Activated CD4-positive, alpha-beta T cell treated with anti-CD3 and anti-CD28 coated beads, Interleukin-2, amount 50 U/mL, for 16 hours (primary cell): ENCODE results near the gene CIART.
"Not testable (repeated sequence)": the region's sequence is repeated elsewhere in the genome, so short reads cannot be mapped to it uniquely, and the experiment has no call there.

ENCODE experiments used
- DNase-seq: peaks from one replicate; pipeline ENCODE4 v3.0.0-alpha.2; 2020

Gene CIART

DNA sequence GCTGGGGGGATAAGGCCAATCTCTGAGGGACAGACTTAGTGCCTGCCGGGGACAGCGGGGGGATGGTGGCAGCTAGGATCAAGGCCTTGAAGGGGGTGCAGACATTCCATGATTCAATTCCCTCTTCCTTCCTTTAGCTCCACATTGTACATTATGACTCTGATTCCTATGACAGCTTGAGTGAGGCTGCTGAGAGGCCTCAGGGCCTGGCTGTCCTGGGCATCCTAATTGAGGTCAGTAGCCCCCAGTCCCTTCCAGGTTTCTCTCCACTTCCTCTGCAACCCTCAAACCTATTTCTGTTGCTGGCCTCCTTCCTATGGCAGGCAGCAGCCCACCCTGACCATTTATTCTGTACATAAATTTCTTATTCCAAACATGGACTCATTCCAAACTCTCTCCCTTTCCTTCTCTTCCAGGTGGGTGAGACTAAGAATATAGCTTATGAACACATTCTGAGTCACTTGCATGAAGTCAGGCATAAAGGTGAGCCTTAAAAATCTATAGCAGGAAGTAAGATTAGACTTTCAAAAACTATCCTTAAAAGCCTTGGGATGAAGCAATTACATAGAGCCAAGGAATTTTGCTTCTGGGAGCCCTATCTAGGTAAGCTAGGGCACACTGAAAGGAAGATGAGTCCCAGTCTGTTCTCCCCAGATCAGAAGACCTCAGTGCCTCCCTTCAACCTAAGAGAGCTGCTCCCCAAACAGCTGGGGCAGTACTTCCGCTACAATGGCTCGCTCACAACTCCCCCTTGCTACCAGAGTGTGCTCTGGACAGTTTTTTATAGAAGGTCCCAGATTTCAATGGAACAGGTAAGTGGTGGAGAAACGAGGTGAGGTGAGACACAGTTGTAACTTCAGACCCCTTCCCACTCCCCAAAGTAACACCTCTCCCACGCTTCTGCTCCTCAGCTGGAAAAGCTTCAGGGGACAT lies 19.7 kb upstream of the CIART start:
- DNase-seq = no peak

DNA sequence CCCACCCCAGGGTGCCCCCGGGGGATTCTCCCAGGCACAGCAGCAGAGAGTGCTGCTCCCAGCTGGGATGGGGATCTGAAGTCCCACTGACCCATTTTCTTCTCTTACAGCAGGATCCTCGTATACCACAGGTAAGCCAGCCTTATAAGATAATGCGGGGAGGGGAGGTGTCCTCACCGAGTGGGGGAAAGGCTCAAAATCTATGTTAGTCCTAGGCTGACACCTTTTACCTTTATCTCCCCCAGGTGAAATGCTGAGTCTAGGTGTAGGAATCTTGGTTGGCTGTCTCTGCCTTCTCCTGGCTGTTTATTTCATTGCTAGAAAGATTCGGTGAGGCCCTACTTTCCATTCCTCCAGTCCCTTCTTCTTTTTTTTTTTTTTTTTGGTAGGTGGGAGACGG lies 18.8 kb upstream of the CIART start:
- DNase-seq = no peak

GRCh38 chr1:150267896-150268295 lies 14.5 kb upstream of the CIART start:
- DNase-seq = no peak

- DNase-seq = peak; percentile 24
These were observed 14.0 kb upstream of the CIART start for GRCh38 chr1:150268340-150268704.

GRCh38 chr1:150268705-150269403 lies 13.5 kb upstream of the CIART start, which contains the start of gene APH1A:
Gene APH1A, minus strand, starts transcription at chr1:150269016. Its CDS starts 206 bp downstream, at chr1:150268810.
- DNase-seq = peak; percentile 98

- DNase-seq = no peak
These were observed 12.9 kb upstream of the CIART start for GRCh38 chr1:150269451-150269850.

- DNase-seq = no peak
These were observed 10.9 kb upstream of the CIART start for GRCh38 chr1:150271291-150271959.

DNA sequence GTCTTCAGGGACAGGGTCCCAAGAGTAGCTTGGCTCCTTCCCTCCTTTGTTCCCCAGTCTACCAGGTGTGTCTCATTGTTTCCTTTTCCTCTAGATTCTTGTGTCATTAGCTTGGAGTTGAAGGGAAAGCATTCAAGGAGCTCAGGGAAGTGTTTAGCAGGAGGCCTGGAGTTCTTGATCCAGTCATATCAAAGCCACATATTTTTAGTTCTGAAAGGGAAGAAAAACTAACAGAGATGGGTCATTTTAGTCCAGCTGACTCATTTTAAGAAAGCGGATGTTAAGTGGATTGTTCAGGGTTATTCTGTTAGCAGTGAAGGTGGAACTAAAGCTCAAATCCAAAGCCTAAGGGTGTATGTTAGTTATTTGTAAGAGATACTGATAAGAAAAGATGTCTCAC lies 9.0 kb upstream of the CIART start:
- no peak for DNase-seq

DNA sequence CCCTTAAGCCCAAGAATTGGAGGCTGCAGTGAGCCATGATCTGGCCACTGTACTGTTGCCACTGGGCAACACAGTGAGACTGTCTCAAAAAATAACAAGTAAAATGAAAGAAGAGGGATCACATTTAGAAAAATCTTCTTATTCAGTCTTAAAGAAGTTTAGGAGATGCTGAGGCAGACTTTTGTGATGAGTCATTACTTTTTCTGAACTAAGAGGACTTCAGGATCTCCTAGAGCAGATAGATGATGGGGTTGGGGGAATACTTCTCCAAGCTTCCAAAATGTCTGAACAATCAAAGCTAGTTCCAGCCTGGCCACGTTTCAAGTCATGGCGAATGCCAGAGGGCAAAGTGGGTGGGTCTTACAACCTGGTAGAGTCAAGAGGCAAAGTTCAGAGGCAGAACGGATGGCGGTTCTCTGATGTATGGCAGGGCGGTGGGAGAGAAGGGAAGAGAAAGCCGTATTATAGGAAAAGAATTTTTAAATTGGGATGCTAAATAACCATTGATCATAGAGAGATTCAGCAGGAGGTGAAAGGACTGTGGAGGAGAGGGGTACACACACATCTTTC lies 2.1 kb upstream of the CIART start:
- no peak for DNase-seq

GRCh38 chr1:150281221-150281757 lies 1.1 kb upstream of the CIART start:
- peak; percentile 58 for DNase-seq

DNA sequence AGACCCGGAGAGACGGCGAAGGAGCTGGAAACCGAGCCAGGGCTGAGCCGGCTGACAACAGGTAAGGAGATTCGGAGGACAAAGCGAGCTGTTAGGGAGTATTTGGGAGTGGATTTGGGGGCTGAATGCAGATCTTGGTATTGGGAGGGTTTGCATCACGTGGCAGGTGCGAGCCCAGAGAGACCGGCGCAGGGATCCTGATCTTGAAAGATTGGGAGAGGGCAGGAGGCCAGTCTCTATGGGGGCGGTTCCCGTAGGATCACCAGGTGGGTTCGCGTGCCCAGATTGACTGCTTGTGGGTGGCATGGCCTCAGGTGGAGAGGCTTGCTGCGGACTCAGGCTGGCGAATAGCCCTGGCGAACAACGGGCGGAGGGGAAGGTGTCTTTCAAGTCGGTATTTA lies 204 bp downstream of the CIART start:
- no peak for DNase-seq

GRCh38 chr1:150283260-150283659 lies 906 bp downstream of the CIART start:
- DNase-seq = no peak

DNA sequence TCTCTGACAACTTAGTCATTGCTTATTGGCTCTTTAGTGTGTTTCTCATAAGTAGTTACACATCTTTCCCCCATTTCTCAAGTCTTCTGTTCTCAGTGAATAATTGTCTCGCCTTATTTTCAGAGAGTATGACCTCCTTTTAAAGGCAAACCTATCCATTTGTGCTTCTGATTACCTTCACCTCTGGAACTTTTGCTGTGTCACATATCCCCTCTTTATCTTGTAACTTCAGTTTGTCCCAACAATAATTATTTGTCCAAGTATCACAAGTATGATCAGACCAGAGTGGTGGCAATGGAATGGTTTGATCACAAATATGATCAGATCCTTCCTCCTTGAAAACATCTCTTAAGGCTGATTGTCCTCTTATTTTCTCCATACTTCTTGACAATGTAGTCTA lies 6.0 kb downstream of the CIART start:
- no peak for DNase-seq

DNA sequence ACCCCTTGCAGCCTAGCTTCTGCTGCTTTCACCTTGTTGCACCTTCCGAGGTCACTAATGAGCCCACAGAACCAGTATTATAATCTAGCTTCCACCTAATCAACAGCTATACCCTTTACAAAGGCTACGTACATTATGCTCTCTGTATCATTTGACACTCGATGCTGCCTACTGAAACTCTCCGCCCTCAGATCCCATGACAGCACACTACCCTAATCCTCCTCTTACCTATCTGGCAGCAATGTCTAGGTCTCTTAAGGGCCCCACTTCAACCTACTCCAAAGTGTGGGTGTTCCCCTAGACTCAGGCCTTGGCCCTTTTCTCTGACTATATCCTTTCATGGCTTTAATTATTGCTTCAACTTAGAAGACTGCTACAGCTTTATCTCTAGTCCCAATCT lies 6.5 kb downstream of the CIART start:
- no peak for DNase-seq

DNA sequence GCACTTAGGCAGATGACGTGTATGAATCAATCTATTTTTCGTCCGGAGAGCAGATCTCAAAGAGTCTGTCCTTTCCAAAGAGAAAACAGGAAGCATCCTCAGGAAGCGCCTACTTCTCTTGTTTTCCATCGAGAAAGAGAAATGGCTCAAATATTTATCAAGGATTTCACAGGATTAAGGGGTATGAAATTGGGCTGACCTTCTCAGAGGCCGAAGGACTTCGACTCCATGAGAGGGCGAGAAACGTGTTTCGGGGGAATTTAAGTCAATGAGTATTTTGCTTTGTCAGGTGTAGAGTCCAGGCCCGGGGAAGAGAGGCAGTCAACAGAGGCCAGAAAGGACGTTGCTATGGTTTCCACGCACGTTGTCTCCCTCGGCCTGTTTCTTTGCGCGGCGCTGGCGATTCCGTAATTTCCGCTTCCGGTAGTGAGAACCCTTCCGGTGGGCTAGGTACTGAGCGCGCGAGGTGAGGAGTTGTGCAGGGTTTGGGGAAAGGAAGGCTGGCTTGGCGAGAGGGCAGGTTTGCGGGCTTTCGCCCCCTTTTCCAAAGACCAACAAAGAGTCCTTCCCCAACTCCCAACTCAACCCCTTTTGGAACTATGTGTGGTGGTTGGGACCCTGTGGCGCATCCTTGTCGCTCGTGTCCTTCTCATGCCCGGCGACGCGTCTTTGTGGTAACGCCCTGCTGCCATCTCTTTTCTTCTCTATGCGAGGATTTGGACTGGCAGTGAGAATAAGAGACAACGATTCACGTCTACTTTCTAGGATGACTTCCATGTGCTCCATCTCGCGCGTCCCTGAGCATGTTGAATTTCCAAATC lies 11.3 kb downstream of the CIART start, which contains the start of gene MRPS21:
MRPS21 (plus strand) TSS at position 429 of the 821 bp plus-strand sequence. CDS start 506 bp downstream, outside the sequence.
- DNase-seq = peak; percentile 94

- DNase-seq = no peak
These were observed 13.1 kb downstream of the CIART start for GRCh38 chr1:150295476-150295875.

DNA sequence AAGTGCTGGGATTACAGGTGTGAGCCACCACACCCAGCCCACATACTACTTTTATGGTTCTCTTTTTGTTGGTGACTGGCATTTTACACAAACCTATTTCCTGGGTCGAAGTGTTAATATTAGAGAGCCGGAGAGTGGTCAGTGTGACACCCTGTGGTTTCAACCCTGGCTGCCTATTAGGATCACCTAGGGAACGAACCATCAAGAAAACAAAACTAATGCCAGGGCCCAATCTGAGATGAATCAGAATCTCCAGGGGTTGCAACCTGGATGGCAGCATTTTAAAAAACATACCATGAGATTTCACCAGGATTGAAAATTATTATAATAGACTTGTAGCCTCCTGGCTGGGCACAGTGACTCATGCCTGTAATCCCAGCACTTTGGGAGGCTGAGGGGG lies 17.4 kb downstream of the CIART start:
- DNase-seq = no peak

DNA sequence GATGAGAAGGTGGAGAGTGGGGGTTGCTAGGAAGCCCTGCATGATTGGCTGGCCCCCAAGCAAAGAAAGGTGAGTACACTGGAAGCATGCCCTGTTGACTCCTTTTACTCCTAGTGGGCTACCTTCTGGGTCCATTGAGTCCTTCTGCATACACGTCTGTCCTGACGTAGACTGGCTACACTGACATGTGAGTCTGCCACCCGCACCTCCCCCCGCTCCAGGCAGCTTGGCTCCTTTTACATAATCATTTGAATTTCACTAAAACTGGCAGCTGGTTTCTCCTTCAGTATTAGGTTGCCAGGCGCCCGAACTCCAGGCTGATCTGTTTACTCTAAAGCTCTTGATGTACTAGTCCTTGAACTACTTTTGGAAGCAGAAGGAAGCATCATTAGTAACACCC lies 20.0 kb downstream of the CIART start:
- no peak for DNase-seq

GRCh38 chr1:150302902-150303301 lies 20.5 kb downstream of the CIART start:
- no peak for DNase-seq

GRCh38 chr1:150308585-150308984 lies 26.2 kb downstream of the CIART start:
- DNase-seq = not testable (repeated sequence)

DNA sequence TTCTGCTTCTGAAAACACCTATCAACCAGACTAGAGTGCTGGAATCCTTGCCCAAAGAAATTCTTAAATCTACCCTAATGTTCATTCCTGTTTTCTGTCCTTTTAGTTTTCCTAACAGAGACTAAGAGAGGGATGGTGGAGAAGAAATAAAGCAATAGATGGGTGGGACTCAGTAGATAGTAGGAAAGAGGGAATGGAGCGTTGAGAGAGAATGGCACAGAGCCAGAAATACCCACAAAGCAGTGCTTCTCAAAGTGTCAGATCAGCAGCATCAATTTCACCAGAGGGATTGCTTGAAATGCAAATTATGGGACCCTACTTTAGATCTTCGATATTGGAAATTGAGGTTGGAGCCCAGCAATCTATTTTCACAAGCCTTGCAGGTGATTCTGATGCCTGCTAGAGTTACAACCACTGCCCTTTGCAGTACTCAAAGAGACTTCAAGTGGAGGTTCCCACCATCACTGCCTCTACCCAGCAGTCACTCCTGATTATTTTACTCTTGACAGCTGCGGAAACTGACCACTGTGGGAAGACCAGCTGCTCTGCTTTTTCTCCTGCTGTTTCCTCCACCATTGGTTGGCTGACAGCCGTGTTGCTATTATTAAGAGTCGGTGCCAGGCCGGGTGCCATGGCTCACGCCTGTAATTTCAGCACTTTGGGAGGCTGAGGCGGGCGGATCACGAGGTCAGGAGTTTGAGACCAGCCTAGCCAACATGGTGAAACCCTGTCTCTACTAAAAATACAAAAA lies 27.6 kb downstream of the CIART start:
- no peak for DNase-seq
